Mucosa of descending colon (tissue), 3 donors: ENCODE measurements around the gene PRICKLE4. TPM values are rescaled to one million over a fixed set of nuclear protein-coding genes. Genes with fewer than 3 reads are reported as not detected.

Experiments
- ATAC-seq: fragments of 200-7000 bp; cut with Tn5 transposase; one replicate; pipeline ENCODE4 v1.9.1; 2020; ENCODE audit warnings: mild to moderate bottlenecking, moderate library complexity
- DNase-seq, 3 donors: peaks; one replicate each; pipeline ENCODE4 v3.0.0-alpha.2; 2020
- H3K36me3 ChIP-seq: fragments of 200-600 bp; one replicate; pipeline ENCODE4 v1.8.0; 2021; ENCODE audit warnings: low read depth, mild to moderate bottlenecking
- H3K4me1 ChIP-seq: fragments of 200-600 bp; one replicate; pipeline ENCODE4 v1.8.0; 2021; ENCODE audit warnings: low read depth, mild to moderate bottlenecking
- H3K4me3 ChIP-seq: fragments of 200-600 bp; one replicate; pipeline ENCODE4 v1.8.0; 2021; ENCODE audit warnings: mild to moderate bottlenecking
- H3K9me3 ChIP-seq: fragments of 200-600 bp; one replicate; pipeline ENCODE4 v1.8.0; 2021; ENCODE audit warnings: mild to moderate bottlenecking
- CTCF ChIP-seq: fragments of 200-600 bp; IDR thresholded peaks from one replicate; pipeline ENCODE4 v1.8.0; 2022; ENCODE audit warnings: antibody characterized with exemption, mild to moderate bottlenecking
- intact Hi-C, 2 donors: fragments of 100-400 bp; cut with DNase I in 1 of 2; cut with micrococcal nuclease in 1 of 2; formaldehyde crosslinking; loops; one replicate each; pipeline versions ENCODE4 v1.11.0 to v1.11.1; 2022; cut with DNase I, micrococcal nuclease
- total RNA-seq, 3 donors: library from RNA; stranded (reverse); fragmentation: NEBNext Ultra II Directional in 2 of 3; extraction: Animal tissue kit (Norgen Biotek cat#: 25700) in 2 of 3; gene quantifications; one replicate each; pipeline versions ENCODE4 v1.2.1 to v1.2.4, GENCODE V29; 2021 to 2023
- donor health status: DM: no; HTN: no; CAD: no; lungs with moderate emphysema.
- donor health status: DM: no; HTN: no; CAD: no.
- donor health status: DM: no; HTN: yes; CAD: no.

The PRICKLE4 gene
- total RNA-seq, 3 donors from 2014 or later = 2.7 to 6.7 (median 6.1) TPM

- Histone ChIP-seq H3K4me3 (peak within 1 kb of the TSS; percentile 50), H3K9me3 (no peaks in the 10 kb centered on the region), H3K4me1 (peaks cover 22% of the 10 kb centered on the region), H3K36me3 (no peaks in the 10 kb centered on the region)
- intact Hi-C loops = loop anchor here in 1 of 2 donors (10.0 kb wide), 1 partner anchor 265 kb away; no protein-coding TSS in a partner anchor
- TF ChIP-seq CTCF = peak; percentile 96
- ATAC-seq = peak; percentile 94
- DNase-seq = peak; percentile 99 to 100 (median 99)
These were observed 613 bp upstream of the PRICKLE4 start, which contains the start of gene FRS3 for GRCh38 chr6:41779788-41780550. Gene FRS3, minus strand, starts transcription at chr6:41779900. Its CDS starts 2,913 bp downstream, at chr6:41776987.

- ATAC-seq (peak; percentile 30), DNase-seq (peak in 2 of 3 donors; percentile 57 to 65)
- H3K4me3 ChIP-seq = no peak overlapping the region
- intact Hi-C loops = loop anchor here in 1 of 2 donors (10.0 kb wide), 1 partner anchor 263 kb away; no protein-coding TSS in a partner anchor
- H3K36me3 ChIP-seq = no peaks in the 10 kb centered on the region
- peaks cover 29% of the 10 kb centered on the region for H3K4me1 ChIP-seq
- H3K9me3 ChIP-seq = no peaks in the 10 kb centered on the region
- TF ChIP-seq CTCF = no peak
These were observed 766 bp downstream of the PRICKLE4 start for GRCh38 chr6:41781366-41781730.

GRCh38 chr6:41783106-41783780 is 2.7 kb downstream of the PRICKLE4 start:
- TF ChIP-seq CTCF = no peak
- DNase-seq (no peak), ATAC-seq (no peak)
- intact Hi-C loops = loop anchor here in 1 of 2 donors (10.0 kb wide), 1 partner anchor 262 kb away; no protein-coding TSS in a partner anchor
- Histone ChIP-seq H3K9me3 (no peaks in the 10 kb centered on the region), H3K4me3 (no peak overlapping the region), H3K36me3 (no peaks in the 10 kb centered on the region), H3K4me1 (peaks cover 30% of the 10 kb centered on the region)

GRCh38 chr6:41784581-41785171 is 4.1 kb downstream of the PRICKLE4 start:
- H3K4me3 ChIP-seq = no peak overlapping the region
- TF ChIP-seq CTCF = no peak
- no peak for DNase-seq
- H3K9me3 ChIP-seq = no peaks in the 10 kb centered on the region
- intact Hi-C loops = loop anchor here in 1 of 2 donors (10.0 kb wide), 1 partner anchor 260 kb away; no protein-coding TSS in a partner anchor
- H3K4me1 ChIP-seq = peaks cover 29% of the 10 kb centered on the region
- no peak for ATAC-seq
- no peaks in the 10 kb centered on the region for H3K36me3 ChIP-seq

- Histone ChIP-seq H3K36me3 (no peaks in the 10 kb centered on the region), H3K9me3 (no peaks in the 10 kb centered on the region), H3K4me3 (no peak overlapping the region), H3K4me1 (peaks cover 29% of the 10 kb centered on the region)
- no peak for TF ChIP-seq CTCF
- ATAC-seq (no peak), DNase-seq (no peak)
- intact Hi-C loops = loop anchor here in 1 of 2 donors (10.0 kb wide), 1 partner anchor 260 kb away; no protein-coding TSS in a partner anchor
These were observed 4.7 kb downstream of the PRICKLE4 start for GRCh38 chr6:41785254-41785653.
